ENCODE results near the gene RPL7A.

DNA sequence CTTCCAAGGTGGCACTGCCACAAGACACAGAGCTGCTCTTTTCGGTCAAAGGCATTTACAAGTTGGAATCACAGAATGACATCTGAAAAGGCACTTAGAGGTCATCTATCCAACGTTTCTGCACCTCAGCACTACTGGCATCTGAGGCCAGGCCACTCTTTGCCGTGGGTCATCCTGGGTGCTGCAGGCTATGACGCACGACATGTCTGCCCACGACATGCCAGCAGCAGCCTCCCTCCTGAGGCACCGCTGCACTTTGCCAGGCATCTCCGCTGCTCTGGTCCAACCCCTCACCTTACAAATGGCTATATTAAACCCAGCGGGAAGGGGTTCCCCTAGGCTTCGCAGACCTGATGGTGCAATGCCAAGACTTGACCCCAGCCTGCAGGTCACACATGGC lies 19.8 kb downstream of the RPL7A start:
- TF ChIP-seq, protein P1, sequence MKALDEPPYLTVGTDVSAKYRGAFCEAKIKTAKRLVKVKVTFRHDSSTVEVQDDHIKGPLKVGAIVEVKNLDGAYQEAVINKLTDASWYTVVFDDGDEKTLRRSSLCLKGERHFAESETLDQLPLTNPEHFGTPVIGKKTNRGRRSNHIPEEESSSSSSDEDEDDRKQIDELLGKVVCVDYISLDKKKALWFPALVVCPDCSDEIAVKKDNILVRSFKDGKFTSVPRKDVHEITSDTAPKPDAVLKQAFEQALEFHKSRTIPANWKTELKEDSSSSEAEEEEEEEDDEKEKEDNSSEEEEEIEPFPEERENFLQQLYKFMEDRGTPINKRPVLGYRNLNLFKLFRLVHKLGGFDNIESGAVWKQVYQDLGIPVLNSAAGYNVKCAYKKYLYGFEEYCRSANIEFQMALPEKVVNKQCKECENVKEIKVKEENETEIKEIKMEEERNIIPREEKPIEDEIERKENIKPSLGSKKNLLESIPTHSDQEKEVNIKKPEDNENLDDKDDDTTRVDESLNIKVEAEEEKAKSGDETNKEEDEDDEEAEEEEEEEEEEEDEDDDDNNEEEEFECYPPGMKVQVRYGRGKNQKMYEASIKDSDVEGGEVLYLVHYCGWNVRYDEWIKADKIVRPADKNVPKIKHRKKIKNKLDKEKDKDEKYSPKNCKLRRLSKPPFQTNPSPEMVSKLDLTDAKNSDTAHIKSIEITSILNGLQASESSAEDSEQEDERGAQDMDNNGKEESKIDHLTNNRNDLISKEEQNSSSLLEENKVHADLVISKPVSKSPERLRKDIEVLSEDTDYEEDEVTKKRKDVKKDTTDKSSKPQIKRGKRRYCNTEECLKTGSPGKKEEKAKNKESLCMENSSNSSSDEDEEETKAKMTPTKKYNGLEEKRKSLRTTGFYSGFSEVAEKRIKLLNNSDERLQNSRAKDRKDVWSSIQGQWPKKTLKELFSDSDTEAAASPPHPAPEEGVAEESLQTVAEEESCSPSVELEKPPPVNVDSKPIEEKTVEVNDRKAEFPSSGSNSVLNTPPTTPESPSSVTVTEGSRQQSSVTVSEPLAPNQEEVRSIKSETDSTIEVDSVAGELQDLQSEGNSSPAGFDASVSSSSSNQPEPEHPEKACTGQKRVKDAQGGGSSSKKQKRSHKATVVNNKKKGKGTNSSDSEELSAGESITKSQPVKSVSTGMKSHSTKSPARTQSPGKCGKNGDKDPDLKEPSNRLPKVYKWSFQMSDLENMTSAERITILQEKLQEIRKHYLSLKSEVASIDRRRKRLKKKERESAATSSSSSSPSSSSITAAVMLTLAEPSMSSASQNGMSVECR (CRISPR knock-in tag; IDR thresholded peaks at IDR 0.05; ENCODE audit: borderline replicate concordance) = no peak
- TF ChIP-seq, protein P2, sequence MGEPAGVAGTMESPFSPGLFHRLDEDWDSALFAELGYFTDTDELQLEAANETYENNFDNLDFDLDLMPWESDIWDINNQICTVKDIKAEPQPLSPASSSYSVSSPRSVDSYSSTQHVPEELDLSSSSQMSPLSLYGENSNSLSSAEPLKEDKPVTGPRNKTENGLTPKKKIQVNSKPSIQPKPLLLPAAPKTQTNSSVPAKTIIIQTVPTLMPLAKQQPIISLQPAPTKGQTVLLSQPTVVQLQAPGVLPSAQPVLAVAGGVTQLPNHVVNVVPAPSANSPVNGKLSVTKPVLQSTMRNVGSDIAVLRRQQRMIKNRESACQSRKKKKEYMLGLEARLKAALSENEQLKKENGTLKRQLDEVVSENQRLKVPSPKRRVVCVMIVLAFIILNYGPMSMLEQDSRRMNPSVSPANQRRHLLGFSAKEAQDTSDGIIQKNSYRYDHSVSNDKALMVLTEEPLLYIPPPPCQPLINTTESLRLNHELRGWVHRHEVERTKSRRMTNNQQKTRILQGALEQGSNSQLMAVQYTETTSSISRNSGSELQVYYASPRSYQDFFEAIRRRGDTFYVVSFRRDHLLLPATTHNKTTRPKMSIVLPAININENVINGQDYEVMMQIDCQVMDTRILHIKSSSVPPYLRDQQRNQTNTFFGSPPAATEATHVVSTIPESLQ (CRISPR knock-in tag; IDR thresholded peaks at IDR 0.05) = no peak
- TF ChIP-seq GRHL2 (CRISPR knock-in tag; IDR thresholded peaks at IDR 0.05; ENCODE audit: insufficient replicate concordance, severe bottlenecking) = no peak
- TF ChIP-seq, protein P3, sequence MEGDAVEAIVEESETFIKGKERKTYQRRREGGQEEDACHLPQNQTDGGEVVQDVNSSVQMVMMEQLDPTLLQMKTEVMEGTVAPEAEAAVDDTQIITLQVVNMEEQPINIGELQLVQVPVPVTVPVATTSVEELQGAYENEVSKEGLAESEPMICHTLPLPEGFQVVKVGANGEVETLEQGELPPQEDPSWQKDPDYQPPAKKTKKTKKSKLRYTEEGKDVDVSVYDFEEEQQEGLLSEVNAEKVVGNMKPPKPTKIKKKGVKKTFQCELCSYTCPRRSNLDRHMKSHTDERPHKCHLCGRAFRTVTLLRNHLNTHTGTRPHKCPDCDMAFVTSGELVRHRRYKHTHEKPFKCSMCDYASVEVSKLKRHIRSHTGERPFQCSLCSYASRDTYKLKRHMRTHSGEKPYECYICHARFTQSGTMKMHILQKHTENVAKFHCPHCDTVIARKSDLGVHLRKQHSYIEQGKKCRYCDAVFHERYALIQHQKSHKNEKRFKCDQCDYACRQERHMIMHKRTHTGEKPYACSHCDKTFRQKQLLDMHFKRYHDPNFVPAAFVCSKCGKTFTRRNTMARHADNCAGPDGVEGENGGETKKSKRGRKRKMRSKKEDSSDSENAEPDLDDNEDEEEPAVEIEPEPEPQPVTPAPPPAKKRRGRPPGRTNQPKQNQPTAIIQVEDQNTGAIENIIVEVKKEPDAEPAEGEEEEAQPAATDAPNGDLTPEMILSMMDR (IDR thresholded peaks at IDR 0.05) = no peak

Measured in WTC11 (cell line).